ENCODE results near the gene GOLGA3.

DNA sequence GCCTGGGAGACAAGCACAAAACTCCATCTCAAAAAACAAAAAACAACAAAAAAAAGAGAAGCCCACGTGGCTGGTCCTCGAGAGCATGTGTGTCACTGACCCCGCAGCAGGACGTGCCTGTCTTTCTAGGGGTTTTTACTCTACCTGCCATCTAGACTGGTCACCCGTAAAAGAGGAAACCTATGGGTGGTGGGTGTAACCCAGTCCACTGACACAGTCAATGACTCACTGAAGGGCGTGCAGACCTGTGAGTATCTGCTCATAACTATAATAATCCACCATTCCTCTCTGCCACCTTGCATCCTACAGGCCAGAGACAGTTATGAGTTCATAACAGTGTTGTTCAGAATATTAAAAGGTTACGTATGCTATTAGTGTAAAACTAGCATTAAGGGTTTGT is 4.6 kb downstream of the GOLGA3 start:
- TF ChIP-seq EZH2 (IDR thresholded peaks at IDR 0.05; ENCODE audit: insufficient read depth, low read length): no peak
- TF ChIP-seq, protein P1, sequence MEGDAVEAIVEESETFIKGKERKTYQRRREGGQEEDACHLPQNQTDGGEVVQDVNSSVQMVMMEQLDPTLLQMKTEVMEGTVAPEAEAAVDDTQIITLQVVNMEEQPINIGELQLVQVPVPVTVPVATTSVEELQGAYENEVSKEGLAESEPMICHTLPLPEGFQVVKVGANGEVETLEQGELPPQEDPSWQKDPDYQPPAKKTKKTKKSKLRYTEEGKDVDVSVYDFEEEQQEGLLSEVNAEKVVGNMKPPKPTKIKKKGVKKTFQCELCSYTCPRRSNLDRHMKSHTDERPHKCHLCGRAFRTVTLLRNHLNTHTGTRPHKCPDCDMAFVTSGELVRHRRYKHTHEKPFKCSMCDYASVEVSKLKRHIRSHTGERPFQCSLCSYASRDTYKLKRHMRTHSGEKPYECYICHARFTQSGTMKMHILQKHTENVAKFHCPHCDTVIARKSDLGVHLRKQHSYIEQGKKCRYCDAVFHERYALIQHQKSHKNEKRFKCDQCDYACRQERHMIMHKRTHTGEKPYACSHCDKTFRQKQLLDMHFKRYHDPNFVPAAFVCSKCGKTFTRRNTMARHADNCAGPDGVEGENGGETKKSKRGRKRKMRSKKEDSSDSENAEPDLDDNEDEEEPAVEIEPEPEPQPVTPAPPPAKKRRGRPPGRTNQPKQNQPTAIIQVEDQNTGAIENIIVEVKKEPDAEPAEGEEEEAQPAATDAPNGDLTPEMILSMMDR (IDR thresholded peaks at IDR 0.05; ENCODE audit: insufficient read depth, low read depth, low read length): no peak
